Measurements from ENCODE around the gene ATG10.
A peak's percentile ranks its signal among the peaks of the same experiment; 100 is the strongest.

Gene ATG10

GRCh38 chr5:82218374-82219156 lies 246.7 kb downstream of the ATG10 start:
- TF ChIP-seq CTCF (IDR thresholded peaks at IDR 0.05; ENCODE audit: low read depth, low read length), result no peak
- Histone ChIP-seq H3K9me3 (no peaks in the 10 kb centered on the region), H3K36me3 (no peaks in the 10 kb centered on the region)

GRCh38 chr5:82221020-82221419 lies 249.2 kb downstream of the ATG10 start:
- TF ChIP-seq CTCF (IDR thresholded peaks at IDR 0.05; ENCODE audit: low read depth, low read length), result no peak
- H3K36me3 ChIP-seq, result no peaks in the 10 kb centered on the region
- no peaks in the 10 kb centered on the region for H3K27me3 ChIP-seq
- no peaks in the 10 kb centered on the region; the same call in 1 of the 2 replicates for H3K4me1 ChIP-seq
- H3K9me3 ChIP-seq, result no peaks in the 10 kb centered on the region
- no peak for DNase-seq
- H3K4me3 ChIP-seq (ENCODE audit: low read depth, low read length), result no peak overlapping the region

More at GRCh38 chr5:82218374-82219156, 246.7 kb downstream of the ATG10 start:
- H3K27me3 ChIP-seq, result no peaks in the 10 kb centered on the region
- H3K4me1 ChIP-seq, result no peaks in the 10 kb centered on the region; the same call in 1 of the 2 replicates
- no peak overlapping the region for H3K4me3 ChIP-seq (ENCODE audit: low read depth, low read length)
- no peak for DNase-seq

GRCh38 chr5:82222597-82223574 lies 251.1 kb downstream of the ATG10 start:
- Histone ChIP-seq H3K4me3 (ENCODE audit: low read depth, low read length) (no peak overlapping the region), H3K4me1 (no peaks in the 10 kb centered on the region; the same call in 1 of the 2 replicates), H3K36me3 (no peaks in the 10 kb centered on the region), H3K27me3 (no peaks in the 10 kb centered on the region), H3K9me3 (no peaks in the 10 kb centered on the region)
- TF ChIP-seq CTCF (IDR thresholded peaks at IDR 0.05; ENCODE audit: low read depth, low read length), result no peak
- no peak for DNase-seq

- H3K27me3 ChIP-seq, result no peaks in the 10 kb centered on the region
- peak; percentile 95 for TF ChIP-seq CTCF (IDR thresholded peaks at IDR 0.05; ENCODE audit: low read depth, low read length)
- no peaks in the 10 kb centered on the region for H3K9me3 ChIP-seq
- no peaks in the 10 kb centered on the region; the same call in 1 of the 2 replicates for H3K4me1 ChIP-seq
- no peak overlapping the region for H3K4me3 ChIP-seq (ENCODE audit: low read depth, low read length)
- peak; percentile 74 for DNase-seq
- no peaks in the 10 kb centered on the region for H3K36me3 ChIP-seq
Measured at GRCh38 chr5:82225525-82226172, 253.8 kb downstream of the ATG10 start.

GRCh38 chr5:82234885-82235284 lies 263.1 kb downstream of the ATG10 start:
- Histone ChIP-seq H3K27me3 (no peaks in the 10 kb centered on the region), H3K4me1 (no peaks in the 10 kb centered on the region; the same call in 1 of the 2 replicates), H3K36me3 (no peaks in the 10 kb centered on the region), H3K4me3 (ENCODE audit: low read depth, low read length) (no peak overlapping the region), H3K9me3 (no peaks in the 10 kb centered on the region)
- no peak for DNase-seq
- TF ChIP-seq CTCF (IDR thresholded peaks at IDR 0.05; ENCODE audit: low read depth, low read length), result no peak

All from BE2C (cell line).